DND-41 (cell line): ENCODE results near the gene RPS6KC1.

ENCODE experiments used
- EZH2 ChIP-seq: IDR thresholded peaks from 3 replicates; pipeline ENCODE4 v1.6.1; 2012; ENCODE audit warnings: borderline replicate concordance, low read depth, mild to moderate bottlenecking, moderate library complexity, low read length, inconsistent platforms; ENCODE audit not compliant: severe bottlenecking
- TF ChIP-seq, protein P1 (sequence below): IDR thresholded peaks from 2 replicates; pipeline ENCODE4 v1.5.1; 2012; ENCODE audit warnings: borderline replicate concordance, low read length, moderate library complexity, mild to moderate bottlenecking; ENCODE audit not compliant: poor library complexity, severe bottlenecking; ENCODE audit errors: extremely low read depth

DNA sequence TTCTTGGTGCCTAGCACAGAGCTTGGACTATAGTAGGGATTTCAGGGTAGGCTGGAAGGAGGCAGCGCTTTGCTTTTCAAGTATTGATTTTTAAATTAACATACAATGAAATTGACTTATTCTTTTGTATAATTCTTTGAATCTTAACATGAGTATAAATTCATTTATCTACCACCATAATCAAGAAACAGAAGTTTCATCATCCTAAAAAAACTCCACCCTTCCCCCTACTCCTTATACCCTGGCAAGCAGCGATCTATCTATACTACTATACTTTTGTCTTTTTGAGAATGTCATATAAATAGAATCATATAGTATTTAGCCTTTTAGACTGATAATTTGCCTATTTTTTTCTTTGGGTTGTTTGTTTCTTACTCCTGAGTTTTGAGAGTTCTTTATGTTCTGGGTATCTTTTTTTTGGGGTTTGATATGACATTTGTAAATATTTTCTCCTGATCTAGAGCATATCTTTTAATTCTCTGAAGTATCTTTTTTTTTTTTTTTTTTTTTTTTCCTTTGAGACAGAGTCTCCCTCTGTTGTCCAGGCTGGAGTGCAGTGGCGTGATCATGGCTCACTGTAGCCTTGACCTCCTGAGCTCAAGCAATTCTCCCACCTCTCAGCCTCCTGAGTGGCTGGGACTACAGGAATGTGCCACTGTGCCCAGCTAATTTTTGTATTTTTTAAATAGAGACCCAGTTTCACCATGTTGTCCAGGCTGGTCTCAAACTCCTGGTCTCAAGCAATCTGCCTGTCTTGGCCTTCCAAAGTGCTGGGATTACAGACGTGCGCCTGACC is 6.4 kb downstream of the RPS6KC1 start:
- TF ChIP-seq, protein P1, sequence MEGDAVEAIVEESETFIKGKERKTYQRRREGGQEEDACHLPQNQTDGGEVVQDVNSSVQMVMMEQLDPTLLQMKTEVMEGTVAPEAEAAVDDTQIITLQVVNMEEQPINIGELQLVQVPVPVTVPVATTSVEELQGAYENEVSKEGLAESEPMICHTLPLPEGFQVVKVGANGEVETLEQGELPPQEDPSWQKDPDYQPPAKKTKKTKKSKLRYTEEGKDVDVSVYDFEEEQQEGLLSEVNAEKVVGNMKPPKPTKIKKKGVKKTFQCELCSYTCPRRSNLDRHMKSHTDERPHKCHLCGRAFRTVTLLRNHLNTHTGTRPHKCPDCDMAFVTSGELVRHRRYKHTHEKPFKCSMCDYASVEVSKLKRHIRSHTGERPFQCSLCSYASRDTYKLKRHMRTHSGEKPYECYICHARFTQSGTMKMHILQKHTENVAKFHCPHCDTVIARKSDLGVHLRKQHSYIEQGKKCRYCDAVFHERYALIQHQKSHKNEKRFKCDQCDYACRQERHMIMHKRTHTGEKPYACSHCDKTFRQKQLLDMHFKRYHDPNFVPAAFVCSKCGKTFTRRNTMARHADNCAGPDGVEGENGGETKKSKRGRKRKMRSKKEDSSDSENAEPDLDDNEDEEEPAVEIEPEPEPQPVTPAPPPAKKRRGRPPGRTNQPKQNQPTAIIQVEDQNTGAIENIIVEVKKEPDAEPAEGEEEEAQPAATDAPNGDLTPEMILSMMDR: no peak
- TF ChIP-seq EZH2: no peak
